GM18526 (cell line): ENCODE results near the gene PRPS1.

Experiments used
- POLR2A ChIP-seq: IDR thresholded peaks from 3 replicates; pipeline ENCODE4 v1.6.1; 2011; ENCODE audit not compliant: insufficient read length; ENCODE audit errors: extremely low read depth

The PRPS1 gene

GRCh38 chrX:107625739-107626138 lies 2.6 kb upstream of the PRPS1 start:
- TF ChIP-seq POLR2A, result no peak

GRCh38 chrX:107626481-107626880 lies 1.8 kb upstream of the PRPS1 start:
- TF ChIP-seq POLR2A, result no peak

GRCh38 chrX:107626916-107627315 lies 1.4 kb upstream of the PRPS1 start:
- no peak for TF ChIP-seq POLR2A

GRCh38 chrX:107628662-107629539 lies 591 bp downstream of the PRPS1 start:
- no peak for TF ChIP-seq POLR2A

GRCh38 chrX:107629540-107629909 lies 1.2 kb downstream of the PRPS1 start:
- TF ChIP-seq POLR2A, result no peak

- no peak for TF ChIP-seq POLR2A
Measured at GRCh38 chrX:107630031-107630689, 1.9 kb downstream of the PRPS1 start.

- TF ChIP-seq POLR2A, result no peak
Measured at GRCh38 chrX:107632346-107632745, 4.0 kb downstream of the PRPS1 start.

DNA sequence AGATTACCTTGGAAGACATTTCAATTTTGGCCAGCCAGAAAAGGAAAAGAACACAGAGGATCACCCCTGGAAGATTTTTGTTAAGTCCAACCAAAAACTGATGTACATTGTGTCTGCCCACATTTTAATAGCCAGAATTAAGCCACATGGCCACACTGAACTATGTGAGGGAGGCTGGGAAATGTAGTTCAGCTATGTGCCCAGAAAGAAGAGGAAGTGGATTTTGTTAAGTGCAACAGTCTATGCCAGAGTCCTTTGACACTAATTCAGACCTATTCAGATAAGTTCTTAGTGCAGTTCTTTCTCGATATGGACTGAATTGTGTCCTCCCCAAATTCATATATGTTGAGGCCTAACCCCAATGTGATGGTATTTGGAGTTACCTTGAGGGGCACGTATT lies 18.4 kb downstream of the PRPS1 start:
- TF ChIP-seq POLR2A, result no peak

GRCh38 chrX:107648332-107648731 lies 20.0 kb downstream of the PRPS1 start:
- no peak for TF ChIP-seq POLR2A

- no peak for TF ChIP-seq POLR2A
Measured at GRCh38 chrX:107654566-107654871, 26.2 kb downstream of the PRPS1 start.

- no peak for TF ChIP-seq POLR2A
Measured at GRCh38 chrX:107654872-107655761, 26.8 kb downstream of the PRPS1 start.

DNA sequence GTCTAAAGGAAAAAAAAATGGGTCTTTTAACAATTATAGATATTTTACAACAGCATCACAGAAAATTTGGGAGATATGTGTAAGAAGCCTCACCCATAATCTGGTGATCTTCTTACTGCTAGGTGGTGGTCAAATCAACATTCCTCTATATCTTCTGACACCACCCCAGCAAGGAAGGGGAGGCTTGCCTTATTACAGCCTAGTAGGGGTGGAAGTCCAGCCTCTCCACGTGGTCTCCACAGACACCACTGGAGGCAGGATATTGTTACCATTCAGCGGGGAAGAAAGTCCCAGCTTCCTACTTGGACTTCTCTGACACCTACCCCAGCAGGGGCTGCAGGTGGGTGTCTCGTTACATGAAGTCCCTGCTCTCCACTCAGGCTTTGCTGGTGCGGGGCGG lies 28.7 kb downstream of the PRPS1 start:
- no peak for TF ChIP-seq POLR2A

DNA sequence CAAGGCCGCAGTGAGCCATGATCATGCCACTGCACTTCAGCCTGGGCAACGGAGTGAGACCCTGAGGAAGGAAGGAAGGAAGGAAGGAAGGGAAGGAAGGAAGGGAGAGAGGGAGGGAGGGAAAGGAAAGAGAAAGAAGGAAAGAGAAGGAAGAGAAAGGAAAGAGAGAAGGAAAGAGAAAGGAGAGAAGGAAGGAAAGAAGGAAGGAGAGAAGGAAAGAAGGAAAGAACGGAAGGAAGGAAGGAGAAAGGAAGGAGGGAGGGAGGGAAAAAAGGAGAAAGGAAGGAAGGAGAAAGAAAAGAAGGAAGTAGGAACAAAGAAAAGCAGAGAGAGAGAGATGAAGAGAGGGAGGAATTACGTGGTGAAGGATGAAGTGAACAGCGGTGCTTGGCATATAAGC lies 30.4 kb downstream of the PRPS1 start:
- TF ChIP-seq POLR2A, result no peak

GRCh38 chrX:107659286-107659685 lies 31.0 kb downstream of the PRPS1 start:
- TF ChIP-seq POLR2A, result no peak

DNA sequence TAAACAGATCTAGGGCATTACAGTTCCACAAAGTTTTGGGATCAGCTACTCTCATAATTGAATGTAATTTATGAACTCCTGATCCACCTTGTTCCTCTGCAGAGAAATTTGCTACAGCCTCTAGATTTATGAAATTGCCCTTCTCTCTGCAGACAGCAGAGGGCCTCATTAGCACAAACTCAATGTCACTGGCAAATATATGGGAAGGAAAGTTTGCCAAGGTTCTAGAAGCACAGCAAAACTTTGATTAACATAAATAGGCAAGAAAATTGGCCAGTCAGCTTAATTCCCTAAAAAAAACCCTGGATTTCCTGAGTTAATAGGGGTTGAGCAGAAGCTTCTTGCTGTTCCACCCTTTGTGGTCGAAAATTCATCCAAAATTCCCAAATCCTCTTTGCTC lies 31.5 kb downstream of the PRPS1 start:
- no peak for TF ChIP-seq POLR2A

DNA sequence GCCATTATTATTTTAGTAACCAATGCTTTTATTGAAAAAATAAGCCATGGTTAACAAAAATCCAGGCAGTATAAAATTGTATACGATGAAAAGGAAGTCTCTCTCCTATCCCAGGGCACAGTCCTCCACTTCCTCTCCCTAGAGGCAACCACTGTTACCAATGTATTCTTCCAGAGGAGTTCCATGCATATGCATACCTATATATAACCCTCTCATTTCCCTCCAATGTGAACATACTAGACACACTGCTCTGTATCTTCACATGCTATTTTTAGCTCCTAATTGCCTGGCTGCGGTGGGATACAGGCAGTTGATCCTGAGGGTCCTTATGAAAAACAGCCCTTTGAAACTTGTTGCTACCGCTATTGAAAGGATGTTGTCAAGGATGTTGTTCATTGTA lies 33.8 kb downstream of the PRPS1 start:
- TF ChIP-seq POLR2A, result no peak
